Heart left ventricle (tissue), 13 donors: ENCODE results near the gene MALSU1.

ENCODE experiments used
- POLR2A ChIP-seq, 2 donors: fragments of 450-650 bp; IDR thresholded peaks; one replicate each; pipeline ENCODE4 v1.6.1; 2017; ENCODE audit warnings: antibody characterized with exemption in 2 of 2, mild to moderate bottlenecking in 2 of 2, moderate library complexity in 2 of 2
- TF ChIP-seq, protein P1 (sequence below), 12 donors: fragments of 200-600 bp; sonication (generic) in 4 of 12; IDR thresholded peaks; one replicate each; pipeline versions ENCODE4 v1.5.0 to v1.8.0; 2018 to 2022; ENCODE audit warnings: antibody characterized with exemption in 12 of 12, mild to moderate bottlenecking in 5 of 12
- donor health status: ischemic (EF 13 %, LVEDD 7.1; RV severe dilation, severe dysfunction).
- donor health status: DM: no; HTN: yes; CAD: no.
- donor health status: DM: no; HTN: no; CAD: no.
- donor health status: ischemic (EF 25% LVEDD 6.9; RV normal size, moderate dysfunction).
- donor health status: ischemic (EF 25% LVEDD 5.7; RV mildly dilated, moderate dysfunction).
- donor health status: ischemic (EF 35%, LVEDD 5.7; RV mildly dilated, moderate dysfunction).
- donor health status: nonischemic (EF 11% LVEDD 7.7; RV severe dilation, severe dysfunction).
- donor health status: DM: yes; HTN: yes; CAD: no.
- donor health status: PGD.
- donor health status: ischemic (EF 29% LVEDD 5.4; RV normal size, mild dysfunction).
- donor health status: nonischemic (EF 23%, LVEDD 6.1; RV moderate dilation, normal function).

DNA sequence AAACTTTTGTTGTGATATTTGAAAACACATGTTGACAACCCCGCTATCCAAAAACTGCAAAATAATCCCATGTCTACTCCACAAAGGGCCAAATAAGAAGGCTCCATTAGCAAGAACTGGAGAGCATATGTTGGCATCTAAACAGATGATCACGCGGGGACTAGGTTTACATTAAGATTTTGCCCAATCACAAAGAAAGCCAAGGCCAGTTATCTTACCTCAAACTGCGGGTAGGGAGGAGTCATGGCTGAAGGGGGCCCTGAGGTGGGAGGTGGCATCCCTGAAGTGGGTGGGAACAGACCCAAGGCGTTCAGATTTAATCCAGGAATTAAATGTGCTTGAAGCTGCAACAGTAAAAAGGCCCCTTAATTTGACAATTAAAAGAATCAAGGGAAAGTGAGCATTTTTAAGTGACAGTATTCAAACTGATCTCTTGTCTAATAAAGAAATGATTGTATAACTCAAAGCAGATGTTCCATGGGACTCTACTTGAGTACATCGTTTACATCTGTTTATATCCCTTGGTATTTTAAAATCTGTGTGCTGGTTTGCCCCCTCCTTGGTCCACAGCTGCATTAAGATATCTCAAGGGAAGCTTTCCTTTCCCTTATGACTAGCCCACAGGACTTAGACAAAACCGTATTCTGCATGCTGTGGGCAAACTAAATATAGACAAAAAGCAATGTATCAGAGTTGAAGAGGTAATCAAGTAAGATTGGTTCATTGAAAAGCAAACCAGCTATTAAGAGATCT lies 42.9 kb downstream of the MALSU1 start:
- TF ChIP-seq, protein P1, sequence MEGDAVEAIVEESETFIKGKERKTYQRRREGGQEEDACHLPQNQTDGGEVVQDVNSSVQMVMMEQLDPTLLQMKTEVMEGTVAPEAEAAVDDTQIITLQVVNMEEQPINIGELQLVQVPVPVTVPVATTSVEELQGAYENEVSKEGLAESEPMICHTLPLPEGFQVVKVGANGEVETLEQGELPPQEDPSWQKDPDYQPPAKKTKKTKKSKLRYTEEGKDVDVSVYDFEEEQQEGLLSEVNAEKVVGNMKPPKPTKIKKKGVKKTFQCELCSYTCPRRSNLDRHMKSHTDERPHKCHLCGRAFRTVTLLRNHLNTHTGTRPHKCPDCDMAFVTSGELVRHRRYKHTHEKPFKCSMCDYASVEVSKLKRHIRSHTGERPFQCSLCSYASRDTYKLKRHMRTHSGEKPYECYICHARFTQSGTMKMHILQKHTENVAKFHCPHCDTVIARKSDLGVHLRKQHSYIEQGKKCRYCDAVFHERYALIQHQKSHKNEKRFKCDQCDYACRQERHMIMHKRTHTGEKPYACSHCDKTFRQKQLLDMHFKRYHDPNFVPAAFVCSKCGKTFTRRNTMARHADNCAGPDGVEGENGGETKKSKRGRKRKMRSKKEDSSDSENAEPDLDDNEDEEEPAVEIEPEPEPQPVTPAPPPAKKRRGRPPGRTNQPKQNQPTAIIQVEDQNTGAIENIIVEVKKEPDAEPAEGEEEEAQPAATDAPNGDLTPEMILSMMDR (IDR thresholded peaks at IDR 0.05), result no peak
- no peak for TF ChIP-seq POLR2A (IDR thresholded peaks at IDR 0.05)
